ENCODE results near the gene EIF4EBP2. TPM values are rescaled to one million over a fixed set of nuclear protein-coding genes. Genes with fewer than 3 reads are reported as not detected.

The EIF4EBP2 gene
- total RNA-seq, 1 donor from 2014 or later = 100 TPM

DNA sequence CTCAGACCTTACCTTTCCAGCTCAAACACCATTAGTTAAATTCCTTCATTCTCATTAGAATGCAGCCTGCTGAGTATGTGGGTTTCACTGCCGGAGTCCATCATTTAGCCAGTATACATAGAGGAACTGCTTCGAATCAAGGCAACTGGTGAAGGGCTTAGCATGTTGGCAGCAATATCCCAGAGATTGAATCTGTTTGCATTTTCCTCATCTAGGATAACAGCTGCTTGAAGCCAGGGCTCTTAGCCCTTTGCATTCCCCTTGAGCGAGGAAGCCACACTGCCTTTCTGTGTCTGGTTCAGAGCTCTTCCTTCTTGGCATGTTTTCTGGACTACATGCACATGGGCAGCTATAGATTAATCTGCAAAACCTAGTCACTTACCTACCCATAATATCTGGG lies 22.9 kb downstream of the EIF4EBP2 start:
- no peaks in the 10 kb centered on the region for H3K27me3 Mint-ChIP-seq
- peaks cover 3% of the 10 kb centered on the region for H3K4me1 Mint-ChIP-seq (ENCODE audit: unreplicated experiment)
- H3K9me3 Mint-ChIP-seq = no peaks in the 10 kb centered on the region
- TF ChIP-seq, protein P1, sequence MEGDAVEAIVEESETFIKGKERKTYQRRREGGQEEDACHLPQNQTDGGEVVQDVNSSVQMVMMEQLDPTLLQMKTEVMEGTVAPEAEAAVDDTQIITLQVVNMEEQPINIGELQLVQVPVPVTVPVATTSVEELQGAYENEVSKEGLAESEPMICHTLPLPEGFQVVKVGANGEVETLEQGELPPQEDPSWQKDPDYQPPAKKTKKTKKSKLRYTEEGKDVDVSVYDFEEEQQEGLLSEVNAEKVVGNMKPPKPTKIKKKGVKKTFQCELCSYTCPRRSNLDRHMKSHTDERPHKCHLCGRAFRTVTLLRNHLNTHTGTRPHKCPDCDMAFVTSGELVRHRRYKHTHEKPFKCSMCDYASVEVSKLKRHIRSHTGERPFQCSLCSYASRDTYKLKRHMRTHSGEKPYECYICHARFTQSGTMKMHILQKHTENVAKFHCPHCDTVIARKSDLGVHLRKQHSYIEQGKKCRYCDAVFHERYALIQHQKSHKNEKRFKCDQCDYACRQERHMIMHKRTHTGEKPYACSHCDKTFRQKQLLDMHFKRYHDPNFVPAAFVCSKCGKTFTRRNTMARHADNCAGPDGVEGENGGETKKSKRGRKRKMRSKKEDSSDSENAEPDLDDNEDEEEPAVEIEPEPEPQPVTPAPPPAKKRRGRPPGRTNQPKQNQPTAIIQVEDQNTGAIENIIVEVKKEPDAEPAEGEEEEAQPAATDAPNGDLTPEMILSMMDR (conservative IDR thresholded peaks at IDR 0.05) = no peak
- H3K36me3 Mint-ChIP-seq = peaks cover 29% of the 10 kb centered on the region
- H3K4me3 Mint-ChIP-seq = no peak overlapping the region
- H3K27ac Mint-ChIP-seq = no peak overlapping the region
- no peak for DNase-seq (ENCODE audit: extremely low spot score, unreplicated experiment)

DNA sequence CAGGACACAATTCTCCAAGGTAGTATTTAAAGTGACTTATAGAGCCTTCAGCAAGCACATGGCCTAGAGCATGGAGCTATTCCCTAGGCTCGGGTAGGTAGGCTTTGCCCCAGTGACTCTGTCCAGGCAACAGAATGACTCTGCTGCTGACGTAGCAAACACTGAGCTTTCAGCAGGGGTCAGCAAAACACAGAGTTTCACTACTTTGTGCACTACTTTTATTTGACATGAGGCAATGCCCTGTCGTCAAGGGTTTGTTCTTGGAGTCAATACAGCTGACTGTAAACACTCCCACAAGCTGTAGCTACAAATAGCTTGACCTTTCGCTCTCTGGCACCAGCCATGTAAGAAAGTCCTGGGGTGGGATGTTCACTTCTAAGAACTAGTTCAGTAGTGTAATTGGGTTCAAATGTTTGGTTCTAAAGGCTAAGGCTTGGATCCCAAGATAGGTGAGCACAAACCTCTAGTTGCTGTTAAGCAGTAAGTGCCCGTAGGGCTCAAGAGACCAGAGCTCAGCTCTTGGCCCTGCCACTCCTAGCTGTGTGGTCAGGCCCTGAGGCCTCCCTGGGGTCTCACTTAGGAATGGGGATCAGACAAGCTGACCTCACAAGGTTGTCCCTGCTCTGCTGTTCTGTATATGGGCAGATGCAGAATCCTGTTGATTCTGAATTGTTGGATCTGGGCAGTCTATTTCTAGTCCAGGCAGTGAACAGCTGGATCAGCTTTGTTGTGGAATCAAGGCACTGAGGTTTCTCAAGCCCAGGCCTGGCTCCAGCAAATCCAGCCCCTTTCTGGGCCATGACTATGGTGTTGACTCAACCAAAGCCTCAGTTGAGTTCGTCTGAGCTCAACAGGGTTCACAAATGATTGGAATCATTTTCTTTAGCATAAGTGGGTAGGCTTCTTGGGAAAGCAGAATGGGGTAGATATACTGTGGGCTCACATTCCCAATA lies 26.8 kb downstream of the EIF4EBP2 start:
- H3K27ac Mint-ChIP-seq = no peak overlapping the region
- H3K4me1 Mint-ChIP-seq (ENCODE audit: unreplicated experiment) = peaks cover 13% of the 10 kb centered on the region
- H3K36me3 Mint-ChIP-seq = no peaks in the 10 kb centered on the region
- H3K9me3 Mint-ChIP-seq = no peaks in the 10 kb centered on the region
- TF ChIP-seq, protein P1 (conservative IDR thresholded peaks at IDR 0.05) = no peak
- no peaks in the 10 kb centered on the region for H3K27me3 Mint-ChIP-seq
- DNase-seq (ENCODE audit: extremely low spot score, unreplicated experiment) = peak; percentile 51
- no peak overlapping the region for H3K4me3 Mint-ChIP-seq

DNA sequence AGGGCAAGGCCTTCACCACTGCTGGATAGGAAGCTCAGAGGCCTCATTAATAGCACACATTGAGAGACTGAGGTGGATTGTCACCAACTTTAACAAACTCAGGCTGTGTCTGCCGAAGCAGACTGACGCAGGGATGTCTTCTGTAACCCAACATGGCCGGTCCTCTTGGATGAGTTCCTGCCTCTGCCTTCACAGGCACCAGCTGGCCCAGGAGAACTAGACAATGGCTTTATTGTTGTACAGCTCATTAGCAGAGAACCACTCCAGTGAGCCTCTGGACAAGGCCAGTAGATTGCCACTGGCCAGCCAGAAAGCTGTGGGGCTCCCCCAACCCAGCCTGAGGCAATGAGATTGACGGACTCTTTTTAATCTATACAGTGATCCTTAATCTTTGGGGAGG lies 28.2 kb downstream of the EIF4EBP2 start:
- Mint-ChIP-seq H3K27me3 (peaks cover 7% of the 10 kb centered on the region), H3K36me3 (no peaks in the 10 kb centered on the region), H3K4me3 (no peak overlapping the region), H3K9me3 (no peaks in the 10 kb centered on the region), H3K27ac (no peak overlapping the region), H3K4me1 (ENCODE audit: unreplicated experiment) (peaks cover 13% of the 10 kb centered on the region)
- TF ChIP-seq, protein P1 (conservative IDR thresholded peaks at IDR 0.05) = no peak
- DNase-seq (ENCODE audit: extremely low spot score, unreplicated experiment) = no peak

DNA sequence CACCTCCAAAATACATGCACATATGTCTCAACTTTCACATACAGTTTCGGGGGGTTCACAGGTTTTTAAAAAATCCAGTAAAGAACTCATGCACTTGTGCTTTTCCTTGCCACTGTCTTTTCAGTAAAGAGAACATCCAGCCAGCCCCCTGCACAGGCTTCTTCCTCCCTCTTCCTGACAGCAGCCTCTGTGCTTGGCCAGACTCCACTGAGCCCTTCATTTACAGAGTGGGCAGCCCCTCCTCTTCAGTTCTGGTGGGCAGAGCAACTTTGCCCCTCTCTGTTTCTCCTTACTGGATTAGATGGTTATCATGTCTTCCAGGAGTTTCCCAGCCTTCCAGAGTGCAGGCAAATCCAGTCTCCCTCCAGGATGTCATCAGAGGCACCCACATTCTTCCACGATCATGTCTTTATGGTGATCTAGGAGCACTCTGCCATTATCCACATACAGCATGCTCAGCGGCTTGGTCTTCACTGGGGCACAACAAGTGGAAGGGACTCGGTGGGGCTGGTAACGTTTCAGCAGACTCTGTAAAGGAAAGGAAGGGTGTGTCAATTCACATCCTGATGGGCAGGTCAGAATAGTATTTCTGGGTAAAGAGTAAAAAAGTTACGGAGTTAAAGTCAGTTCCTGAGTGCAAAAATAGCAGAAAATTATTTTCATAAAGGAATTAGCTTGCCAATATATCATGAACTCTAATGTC lies 28.8 kb downstream of the EIF4EBP2 start:
- H3K27ac Mint-ChIP-seq = no peak overlapping the region
- no peaks in the 10 kb centered on the region for H3K9me3 Mint-ChIP-seq
- H3K36me3 Mint-ChIP-seq = no peaks in the 10 kb centered on the region
- H3K4me3 Mint-ChIP-seq = no peak overlapping the region
- H3K27me3 Mint-ChIP-seq = peaks cover 13% of the 10 kb centered on the region
- H3K4me1 Mint-ChIP-seq (ENCODE audit: unreplicated experiment) = peaks cover 13% of the 10 kb centered on the region
- DNase-seq (ENCODE audit: extremely low spot score, unreplicated experiment) = no peak
- TF ChIP-seq, protein P1 (conservative IDR thresholded peaks at IDR 0.05) = no peak

DNA sequence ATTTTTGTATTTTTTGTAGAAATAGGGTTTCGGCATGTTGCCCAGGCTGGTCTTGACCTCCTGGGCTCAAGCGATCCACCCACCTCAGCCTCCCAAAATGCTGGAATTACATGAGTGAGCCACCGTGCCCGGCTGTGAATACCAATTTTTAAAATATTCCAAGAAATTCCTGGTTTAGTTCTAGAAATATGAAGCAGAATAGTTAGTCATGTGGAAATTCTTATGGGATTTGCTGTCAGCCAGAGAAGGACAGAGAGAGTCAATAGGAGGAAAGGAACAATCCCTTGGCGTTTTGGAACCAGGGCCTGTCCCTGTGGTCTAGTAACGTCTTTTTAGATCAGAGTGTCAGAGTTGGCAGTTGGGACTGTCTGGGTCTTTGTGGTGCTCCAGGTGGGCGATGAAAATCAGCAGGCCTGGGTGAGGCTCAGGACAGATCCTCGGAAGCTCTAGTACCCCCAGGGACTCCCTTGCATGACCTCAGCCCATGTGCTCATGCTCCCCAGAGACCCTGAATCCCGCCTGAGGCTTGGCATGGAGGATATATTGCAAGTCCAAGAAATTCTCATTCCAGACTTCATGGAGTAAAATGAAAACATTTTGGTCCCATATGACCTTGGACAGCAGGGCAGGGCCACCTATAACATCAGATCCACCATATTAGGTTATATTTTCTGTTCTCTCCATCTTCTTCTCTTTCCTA lies 29.8 kb downstream of the EIF4EBP2 start:
- Mint-ChIP-seq H3K36me3 (no peaks in the 10 kb centered on the region), H3K27ac (no peak overlapping the region)

More for the DNA sequence above, 29.8 kb downstream of the EIF4EBP2 start:
- Mint-ChIP-seq H3K4me1 (ENCODE audit: unreplicated experiment) (peaks cover 13% of the 10 kb centered on the region), H3K9me3 (no peaks in the 10 kb centered on the region), H3K4me3 (no peak overlapping the region), H3K27me3 (peaks cover 20% of the 10 kb centered on the region)
- no peak for DNase-seq (ENCODE audit: extremely low spot score, unreplicated experiment)
- TF ChIP-seq, protein P1 (conservative IDR thresholded peaks at IDR 0.05) = no peak

Data from type B pancreatic cell (in vitro differentiated cells).